HUES6 (cell line): ENCODE measurements around the gene CSKMT.
"Not testable (repeated sequence)": the region's sequence is repeated elsewhere in the genome, so short reads cannot be mapped to it uniquely, and the experiment has no call there.

Experiments
- H3K27ac ChIP-seq: 2 replicates; pipeline ENCODE4 v1.7.0; 2013; ENCODE audit warnings: low read depth, mild to moderate bottlenecking, low read length, inconsistent platforms
- H3K27me3 ChIP-seq: 2 replicates; pipeline ENCODE4 v1.6.1; 2013; ENCODE audit warnings: low read length; ENCODE audit not compliant: control insufficient read depth, insufficient read depth
- H3K36me3 ChIP-seq: 2 replicates; pipeline ENCODE4 v1.6.1; 2013; ENCODE audit warnings: low read length; ENCODE audit not compliant: control insufficient read depth, insufficient read depth
- H3K4me1 ChIP-seq: 2 replicates; pipeline ENCODE4 v1.6.1; 2013; ENCODE audit warnings: low read length; ENCODE audit not compliant: control insufficient read depth, insufficient read depth
- H3K4me3 ChIP-seq: 2 replicates; pipeline ENCODE4 v1.5.1; 2013; ENCODE audit warnings: low read depth, low read length
- H3K9ac ChIP-seq: one replicate; pipeline ENCODE4 v1.6.1; 2013; ENCODE audit warnings: mild to moderate bottlenecking, low read length
- H3K9me3 ChIP-seq: 2 replicates; pipeline ENCODE4 v1.6.1; 2013; ENCODE audit warnings: low read depth, low read length; ENCODE audit not compliant: control insufficient read depth, insufficient read depth

CSKMT gene

DNA sequence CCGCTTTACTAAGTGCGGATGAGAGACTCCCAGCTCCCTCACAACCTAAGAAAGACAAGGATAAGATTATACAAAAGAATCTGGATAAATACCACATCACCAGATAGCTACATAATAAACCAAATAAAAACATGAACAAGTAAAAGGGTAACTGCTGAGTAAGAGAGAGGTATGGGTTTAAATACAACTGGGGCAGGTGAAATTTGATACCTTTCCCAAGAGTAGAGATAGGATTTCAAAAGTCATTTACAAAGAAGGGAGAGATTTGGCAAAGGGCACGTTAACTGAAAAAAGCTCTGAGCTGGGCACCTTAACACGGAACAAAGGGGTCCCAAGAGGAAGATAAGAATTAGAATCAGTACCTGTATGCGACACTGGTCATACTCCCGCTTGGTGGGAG lies 12.0 kb downstream of the CSKMT start:
- H3K9ac ChIP-seq, result no peak overlapping the region

DNA sequence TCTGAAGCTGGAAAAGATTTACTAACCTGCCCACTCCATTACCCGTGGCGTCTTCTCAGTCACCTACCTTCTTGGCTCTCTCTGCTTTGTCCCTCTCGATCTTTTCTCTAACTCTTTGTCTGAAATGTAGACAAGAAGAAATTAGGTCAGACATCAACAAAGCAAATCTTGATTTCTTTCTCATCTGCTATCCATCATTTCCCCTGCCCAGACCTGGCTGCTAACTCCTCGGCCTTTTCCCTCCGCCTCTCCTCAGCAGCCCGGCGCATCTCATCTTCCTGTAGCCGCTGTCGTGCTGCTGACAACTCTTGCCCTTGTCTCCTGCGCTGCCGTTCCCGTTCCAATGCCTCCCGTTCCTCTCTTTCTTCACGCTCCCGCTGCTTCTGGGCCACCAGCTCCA lies 12.6 kb downstream of the CSKMT start:
- H3K4me3 ChIP-seq, result peak overlapping the region; percentile 94
- H3K36me3 ChIP-seq, result peaks cover 32% of the 10 kb centered on the region
- H3K27ac ChIP-seq, result no peak overlapping the region
- no peaks in the 10 kb centered on the region for H3K27me3 ChIP-seq
- H3K9ac ChIP-seq, result no peak overlapping the region
- peaks cover 7% of the 10 kb centered on the region; the same call in 1 of the 2 replicates for H3K4me1 ChIP-seq
- no peaks in the 10 kb centered on the region for H3K9me3 ChIP-seq

More for the DNA sequence above, 12.0 kb downstream of the CSKMT start:
- peaks cover 7% of the 10 kb centered on the region; the same call in 1 of the 2 replicates for H3K4me1 ChIP-seq
- no peaks in the 10 kb centered on the region for H3K27me3 ChIP-seq
- H3K9me3 ChIP-seq, result no peaks in the 10 kb centered on the region
- H3K27ac ChIP-seq, result no peak overlapping the region
- peaks cover 32% of the 10 kb centered on the region for H3K36me3 ChIP-seq
- H3K4me3 ChIP-seq, result no peak overlapping the region

GRCh38 chr11:62678433-62678769 lies 13.3 kb downstream of the CSKMT start:
- H3K36me3 ChIP-seq, result peaks cover 28% of the 10 kb centered on the region
- H3K27me3 ChIP-seq, result no peaks in the 10 kb centered on the region
- H3K9me3 ChIP-seq, result no peaks in the 10 kb centered on the region
- H3K4me1 ChIP-seq, result 0 out of 2 replicates have a peak, but pooled peaks cover 4% of the 10 kb centered on the region
- peak overlapping the region; percentile 83; the same call in 1 of the 2 replicates for H3K27ac ChIP-seq
- H3K9ac ChIP-seq, result peak overlapping the region; percentile 94
- H3K4me3 ChIP-seq, result peak overlapping the region; percentile 94

- Histone ChIP-seq H3K27me3 (no peaks in the 10 kb centered on the region), H3K27ac (peak within 1 kb of the TSS; percentile 83; the same call in 1 of the 2 replicates), H3K9me3 (no peaks in the 10 kb centered on the region), H3K4me3 (peak within 1 kb of the TSS; percentile 94), H3K9ac (peak within 1 kb of the TSS; percentile 94), H3K36me3 (peaks cover 21% of the 10 kb centered on the region), H3K4me1 (0 out of 2 replicates have a peak, but pooled peaks cover 4% of the 10 kb centered on the region)
Measured at GRCh38 chr11:62678770-62679696, 13.9 kb downstream of the CSKMT start, which contains the start of gene UBXN1. UBXN1 (minus strand) TSS chr11:62679073; CDS start chr11:62678923, 150 bp downstream.

GRCh38 chr11:62680825-62681240 lies 15.7 kb downstream of the CSKMT start:
- Histone ChIP-seq H3K36me3 (peaks cover 19% of the 10 kb centered on the region), H3K27ac (no peak overlapping the region), H3K9ac (no peak overlapping the region)

GRCh38 chr11:62682518-62682917 lies 17.4 kb downstream of the CSKMT start:
- Histone ChIP-seq H3K9me3 (no peaks in the 10 kb centered on the region), H3K27ac (no peak overlapping the region), H3K4me3 (no peak overlapping the region), H3K9ac (no peak overlapping the region), H3K36me3 (peaks cover 4% of the 10 kb centered on the region), H3K27me3 (no peaks in the 10 kb centered on the region), H3K4me1 (0 out of 2 replicates have a peak, but pooled peaks cover 4% of the 10 kb centered on the region)

More at GRCh38 chr11:62680825-62681240, 15.7 kb downstream of the CSKMT start:
- H3K4me1 ChIP-seq, result 0 out of 2 replicates have a peak, but pooled peaks cover 4% of the 10 kb centered on the region
- H3K27me3 ChIP-seq, result no peaks in the 10 kb centered on the region
- H3K4me3 ChIP-seq, result no peak overlapping the region
- no peaks in the 10 kb centered on the region for H3K9me3 ChIP-seq

DNA sequence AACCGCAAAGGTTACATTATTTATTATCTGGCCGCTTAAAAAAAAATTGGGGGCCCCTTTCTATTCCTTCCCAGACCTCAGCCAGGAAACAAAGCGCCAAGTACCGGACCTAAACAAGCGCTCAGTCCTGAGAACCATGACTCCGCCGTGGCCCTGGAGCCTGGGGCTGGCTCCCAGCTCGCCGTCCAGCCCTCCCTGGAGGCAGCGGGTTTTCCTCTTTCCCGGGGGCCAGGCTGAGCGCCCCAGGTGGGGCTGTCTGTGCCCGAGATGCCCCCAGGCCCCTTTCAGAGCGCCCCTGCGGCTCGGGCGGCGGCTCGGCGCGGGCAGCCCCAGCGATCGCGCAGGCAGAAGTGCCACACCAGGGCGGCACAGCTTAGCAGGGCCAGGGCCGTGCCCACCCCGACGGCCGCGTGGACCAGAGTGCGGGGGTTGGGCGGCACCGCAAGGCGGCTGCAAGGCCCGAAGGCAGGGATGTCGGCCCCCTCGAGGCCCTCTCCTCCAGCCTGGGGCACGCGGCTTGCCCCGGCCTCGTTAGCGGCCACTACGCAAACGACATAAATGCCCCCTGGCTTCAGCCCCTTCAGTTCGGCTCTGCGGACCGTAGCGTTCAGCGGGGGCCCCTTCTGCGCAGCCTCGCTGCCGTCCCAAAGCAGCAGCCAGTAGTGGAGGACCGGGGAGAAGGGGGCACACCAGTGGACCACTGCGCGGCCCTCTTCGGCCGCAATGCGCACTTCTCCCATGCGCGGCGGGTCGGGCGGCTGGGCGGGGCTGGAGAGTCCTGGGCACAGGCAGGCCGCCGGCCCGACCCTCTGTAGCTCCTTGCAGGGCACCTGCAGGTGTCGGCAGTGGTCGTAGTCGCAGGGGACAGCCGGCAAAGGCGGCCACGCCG lies 22.6 kb downstream of the CSKMT start:
- Histone ChIP-seq H3K9me3 (no peaks in the 10 kb centered on the region), H3K4me3 (peak overlapping the region; percentile 14; the same call in 1 of the 2 replicates), H3K9ac (no peak overlapping the region), H3K4me1 (peaks cover 8% of the 10 kb centered on the region; the same call in 1 of the 2 replicates), H3K27ac (no peak overlapping the region), H3K27me3 (no peaks in the 10 kb centered on the region), H3K36me3 (peaks cover 30% of the 10 kb centered on the region)

- peaks cover 8% of the 10 kb centered on the region; the same call in 1 of the 2 replicates for H3K4me1 ChIP-seq
- H3K4me3 ChIP-seq, result no peak overlapping the region
- no peaks in the 10 kb centered on the region for H3K27me3 ChIP-seq
- no peak overlapping the region for H3K9ac ChIP-seq
- H3K27ac ChIP-seq, result no peak overlapping the region
- H3K36me3 ChIP-seq, result peaks cover 38% of the 10 kb centered on the region
- no peaks in the 10 kb centered on the region for H3K9me3 ChIP-seq
Measured at GRCh38 chr11:62688491-62688890, 23.4 kb downstream of the CSKMT start.

- peaks cover 8% of the 10 kb centered on the region; the same call in 1 of the 2 replicates for H3K4me1 ChIP-seq
- no peak within 1 kb of the TSS for H3K9ac ChIP-seq
- no peaks in the 10 kb centered on the region for H3K9me3 ChIP-seq
- no peak within 1 kb of the TSS for H3K4me3 ChIP-seq
- peaks cover 47% of the 10 kb centered on the region for H3K36me3 ChIP-seq
- no peak within 1 kb of the TSS for H3K27ac ChIP-seq
- no peaks in the 10 kb centered on the region for H3K27me3 ChIP-seq
Measured at GRCh38 chr11:62689421-62690183, 24.5 kb downstream of the CSKMT start, which contains the start of gene LRRN4CL. LRRN4CL (minus strand) TSS chr11:62689530; CDS start chr11:62688508, 1,022 bp downstream.

DNA sequence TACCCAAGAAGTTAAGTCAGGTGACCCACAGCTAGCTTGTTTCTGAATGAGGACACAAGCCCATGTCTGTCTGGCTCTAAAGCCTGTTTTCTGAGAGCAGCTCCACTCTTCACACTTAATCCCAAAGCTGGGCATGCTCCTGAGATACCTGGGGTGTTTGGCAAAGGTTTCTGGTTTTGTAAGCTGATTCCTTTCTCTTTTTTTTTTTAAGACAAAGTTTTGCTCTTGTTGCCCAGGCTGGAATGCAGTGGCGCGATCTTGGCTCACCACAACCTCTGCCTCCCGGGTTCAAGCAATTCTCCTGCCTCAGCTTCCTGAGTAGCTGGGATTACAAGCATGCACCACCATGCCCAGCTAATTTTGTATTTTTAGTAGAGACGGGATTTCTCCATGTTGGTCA lies 28.5 kb downstream of the CSKMT start:
- H3K9me3 ChIP-seq, H3K27me3 ChIP-seq, H3K4me3 ChIP-seq, H3K27ac ChIP-seq, H3K4me1 ChIP-seq, H3K9ac ChIP-seq: not testable (repeated sequence)
- H3K36me3 ChIP-seq, result peaks cover 50% of the 10 kb centered on the region
